Measurements from ENCODE around the gene CAPG.
"Not testable (repeated sequence)": the region's sequence is repeated elsewhere in the genome, so short reads cannot be mapped to it uniquely, and the experiment has no call there.

The CAPG gene, protein sequence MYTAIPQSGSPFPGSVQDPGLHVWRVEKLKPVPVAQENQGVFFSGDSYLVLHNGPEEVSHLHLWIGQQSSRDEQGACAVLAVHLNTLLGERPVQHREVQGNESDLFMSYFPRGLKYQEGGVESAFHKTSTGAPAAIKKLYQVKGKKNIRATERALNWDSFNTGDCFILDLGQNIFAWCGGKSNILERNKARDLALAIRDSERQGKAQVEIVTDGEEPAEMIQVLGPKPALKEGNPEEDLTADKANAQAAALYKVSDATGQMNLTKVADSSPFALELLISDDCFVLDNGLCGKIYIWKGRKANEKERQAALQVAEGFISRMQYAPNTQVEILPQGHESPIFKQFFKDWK

DNA sequence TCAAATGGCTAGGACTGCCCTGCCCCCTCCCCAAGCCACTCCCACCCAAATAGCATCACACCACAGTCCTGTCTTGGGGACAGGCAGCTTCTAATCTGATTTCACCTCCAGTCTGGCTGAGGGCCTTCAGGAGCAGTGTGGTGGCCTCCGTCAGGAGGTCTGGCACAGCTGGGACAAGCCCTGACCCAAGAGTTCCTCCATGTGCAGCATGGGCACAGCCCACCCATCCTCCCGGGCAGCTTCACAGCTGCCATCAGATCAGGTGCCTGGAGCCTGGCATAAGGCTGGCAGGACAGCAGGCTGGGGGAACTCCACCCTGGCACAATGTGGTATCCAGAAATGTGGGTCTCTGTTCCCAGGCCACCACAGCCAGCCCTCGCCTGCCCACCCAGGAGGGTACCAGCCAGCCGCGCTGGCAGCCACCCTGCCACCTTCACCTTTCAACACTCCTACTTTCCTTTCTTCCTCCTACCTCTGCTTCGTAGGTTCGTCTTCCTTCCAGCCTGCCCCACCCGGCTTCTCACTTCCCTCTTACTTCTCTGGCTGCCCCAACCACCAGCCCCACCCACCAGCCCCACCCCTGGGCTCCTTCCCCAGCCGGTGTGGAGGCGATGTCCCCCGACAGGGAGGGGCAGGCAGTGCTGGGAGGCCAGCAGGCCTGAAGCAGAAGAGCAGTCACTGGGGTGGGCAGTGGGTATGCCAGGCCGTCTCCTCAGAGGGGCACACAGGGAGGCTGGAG, at the start of gene CAPG:
TSS of gene CAPG (minus strand) at position 522 of the 739 bp plus-strand sequence. CDS start 8,221 bp downstream, outside the sequence.
- peak; percentile 64 for DNase-seq

DNA sequence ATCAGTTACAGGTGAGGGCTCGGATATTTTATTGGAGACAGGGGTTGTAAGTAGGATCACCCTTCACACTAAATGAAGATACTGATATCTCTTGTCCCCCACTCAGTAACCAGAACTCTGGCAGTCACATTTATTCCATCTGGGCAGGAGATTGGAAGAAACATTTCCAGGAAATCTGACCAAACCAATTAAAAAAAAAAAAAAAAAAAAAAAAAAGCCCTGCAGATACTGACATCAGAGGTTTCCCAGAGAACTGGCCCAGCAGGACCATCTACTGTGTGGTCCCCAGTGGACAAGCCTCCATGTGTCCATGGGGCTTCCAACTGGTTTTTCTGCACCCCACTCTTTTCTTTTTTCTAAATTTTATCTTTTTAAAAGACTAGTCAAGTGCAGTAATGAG, 49.6 kb upstream of the CAPG start:
- no peak for DNase-seq

DNA sequence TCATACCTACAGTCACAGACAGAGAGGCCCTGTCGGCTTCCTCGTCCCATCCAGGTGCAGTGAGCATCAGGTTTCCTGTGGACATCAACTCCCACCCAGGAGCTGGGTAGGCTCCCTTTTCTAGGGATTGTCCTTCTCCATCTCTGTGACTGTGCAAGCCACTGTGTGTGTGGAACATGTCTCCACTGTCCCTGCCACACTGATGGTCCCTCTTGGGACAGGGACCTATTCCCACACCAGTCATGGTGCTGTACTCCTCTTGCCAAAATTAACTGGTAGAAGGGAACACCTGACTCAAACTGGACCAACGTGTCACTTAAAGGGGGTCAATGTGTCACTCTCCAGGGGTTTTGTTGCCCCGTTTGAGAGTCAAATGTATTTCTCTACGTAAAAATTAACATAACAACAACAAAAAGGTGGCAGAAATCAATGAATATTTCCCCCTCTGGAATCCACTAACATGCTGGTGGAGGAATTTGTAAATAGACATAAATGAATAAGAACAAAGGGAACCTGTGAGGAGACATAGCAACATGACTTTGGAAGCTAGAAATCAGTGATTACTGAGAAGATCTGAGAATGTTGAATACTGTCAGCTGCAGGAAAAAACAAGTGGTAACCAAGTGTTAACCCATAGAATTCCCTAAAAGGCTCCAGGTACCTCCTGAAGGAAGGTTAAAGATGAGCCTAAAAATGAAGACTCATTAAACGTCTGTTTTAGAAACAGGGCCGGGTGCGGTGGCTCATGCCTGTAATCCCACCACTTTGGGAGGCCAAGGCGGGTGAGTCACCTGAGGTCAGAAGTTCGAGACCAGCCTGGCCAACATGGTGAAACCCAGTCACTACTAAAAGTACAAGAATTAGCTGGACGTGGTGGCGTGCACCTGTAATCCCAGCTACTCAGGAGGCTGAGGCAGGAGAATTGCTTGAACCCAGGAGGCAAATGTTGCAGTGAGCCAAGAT, 48.7 kb upstream of the CAPG start:
- DNase-seq, result no peak

DNA sequence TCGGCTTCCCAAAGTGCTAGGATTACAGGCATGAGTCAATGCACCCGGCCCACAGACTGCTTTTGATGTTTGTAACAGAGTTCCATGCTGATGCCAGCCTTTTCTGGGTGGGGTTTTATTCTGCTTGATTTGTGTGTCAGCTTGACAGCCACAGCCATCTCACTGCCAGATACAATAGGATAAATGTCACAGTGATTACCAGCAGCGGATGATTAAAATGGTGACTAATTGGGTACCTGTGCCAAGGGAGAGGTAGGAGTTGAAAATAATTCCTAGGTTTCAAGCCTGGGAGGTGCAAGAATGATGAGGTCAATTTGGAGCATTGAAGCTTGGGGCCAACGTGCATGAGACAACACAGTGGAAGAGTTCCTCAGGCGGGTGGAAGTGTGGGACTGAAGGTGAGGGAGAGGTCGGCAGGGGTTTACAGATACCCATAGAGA, 47.7 kb upstream of the CAPG start:
- DNase-seq, result no peak

DNA sequence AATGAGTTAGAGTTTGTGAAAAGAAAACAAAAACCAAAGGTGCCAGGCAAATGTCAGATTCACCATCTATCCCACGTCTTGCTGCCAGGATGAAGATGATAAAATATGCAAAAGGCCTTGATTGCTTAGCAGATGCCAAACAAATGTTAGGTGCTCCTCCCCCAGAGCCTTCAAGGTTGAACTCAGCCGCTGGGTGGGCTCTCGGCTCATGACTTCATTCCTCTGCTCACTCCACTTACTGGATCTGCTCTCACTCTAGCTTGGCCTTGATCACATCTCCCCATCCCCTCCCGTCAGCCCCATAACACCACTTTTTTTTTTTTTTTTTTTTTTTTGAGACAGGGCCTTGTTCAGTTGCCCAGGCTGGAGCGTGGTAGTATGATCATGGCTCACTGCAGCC, 46.9 kb upstream of the CAPG start:
- no peak for DNase-seq

DNA sequence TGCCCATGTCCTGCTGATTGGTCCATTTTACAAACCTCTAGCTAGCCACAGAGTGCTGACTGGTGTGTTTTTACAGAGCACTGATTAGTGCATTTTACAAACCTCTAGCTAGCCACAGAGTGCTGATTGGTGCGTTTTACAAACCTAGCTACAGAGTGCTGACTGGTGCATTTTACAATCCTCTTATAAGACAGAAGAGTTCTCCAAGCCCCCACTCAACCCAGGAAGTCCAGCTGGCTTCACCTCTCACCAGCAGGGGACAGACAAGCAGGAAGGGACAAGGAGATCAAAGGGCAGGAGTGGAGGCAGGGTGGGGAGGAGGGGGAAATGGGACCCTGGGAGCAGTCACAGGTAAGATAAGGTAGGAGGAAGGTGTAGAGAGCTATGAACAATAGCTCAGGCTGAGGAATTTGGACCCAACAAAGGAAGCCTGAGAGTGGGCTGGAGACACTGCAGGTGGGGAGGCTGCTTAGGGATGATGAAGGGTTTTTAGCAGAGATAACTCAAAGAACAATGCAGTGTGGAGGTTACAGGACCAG, 45.5 kb upstream of the CAPG start:
- no peak for DNase-seq

DNA sequence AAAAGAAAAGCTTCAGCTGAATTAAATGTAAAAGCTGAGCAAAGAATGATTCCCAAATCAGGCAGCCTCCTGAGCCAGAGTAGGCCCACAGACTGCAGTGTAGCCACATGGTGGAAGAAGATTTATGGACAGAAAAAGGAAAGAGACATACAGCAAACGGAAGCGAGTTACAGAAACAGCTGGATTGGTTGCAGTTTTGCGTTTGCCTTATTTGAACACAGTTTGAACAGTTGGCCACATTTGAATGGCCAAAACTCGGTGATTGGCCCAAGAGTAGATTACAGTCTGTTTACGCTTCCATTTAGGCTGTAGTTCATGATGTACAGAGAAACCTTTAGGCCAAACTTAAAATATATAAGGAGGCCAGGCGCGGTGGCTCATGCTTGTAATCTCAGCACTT, 43.4 kb upstream of the CAPG start:
- no peak for DNase-seq

DNA sequence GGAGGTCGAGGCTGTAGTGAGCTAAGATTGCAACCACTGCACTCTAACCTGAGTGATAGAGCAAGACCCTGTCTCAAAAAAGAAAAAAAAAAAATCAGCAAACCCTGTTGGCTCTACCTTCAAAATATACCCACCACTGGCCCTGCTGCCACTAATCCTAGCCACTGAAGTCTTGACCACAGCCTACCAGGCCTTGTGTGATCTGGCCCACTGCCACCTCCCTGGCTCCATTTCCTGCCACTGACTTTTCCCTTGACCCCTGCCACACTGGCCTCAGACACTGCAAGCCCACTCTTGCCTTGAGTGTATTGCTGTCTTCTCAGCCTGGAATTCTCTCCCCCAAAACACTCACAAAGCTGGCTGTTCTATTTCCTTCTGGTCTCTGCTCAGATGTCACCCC, 42.1 kb upstream of the CAPG start:
- no peak for DNase-seq

DNA sequence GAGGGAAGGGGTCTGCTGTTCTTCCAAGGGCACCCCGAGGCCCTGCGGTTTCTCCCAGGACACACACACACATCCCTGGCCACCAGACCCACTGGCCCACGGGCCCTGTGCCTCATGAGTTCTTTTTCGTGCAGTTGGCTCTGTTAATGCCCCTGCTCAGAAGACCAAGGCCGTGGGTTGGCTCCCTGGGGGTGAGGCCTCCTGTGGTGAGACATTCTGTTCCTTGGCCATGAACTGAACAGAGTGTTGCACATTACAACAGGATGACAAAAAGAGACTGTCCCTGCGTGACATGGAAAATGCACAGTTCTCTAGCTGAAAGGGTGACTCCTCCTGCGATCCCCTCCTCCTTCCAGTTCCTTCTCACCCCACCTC, 39.0 kb upstream of the CAPG start:
- no peak for DNase-seq

DNA sequence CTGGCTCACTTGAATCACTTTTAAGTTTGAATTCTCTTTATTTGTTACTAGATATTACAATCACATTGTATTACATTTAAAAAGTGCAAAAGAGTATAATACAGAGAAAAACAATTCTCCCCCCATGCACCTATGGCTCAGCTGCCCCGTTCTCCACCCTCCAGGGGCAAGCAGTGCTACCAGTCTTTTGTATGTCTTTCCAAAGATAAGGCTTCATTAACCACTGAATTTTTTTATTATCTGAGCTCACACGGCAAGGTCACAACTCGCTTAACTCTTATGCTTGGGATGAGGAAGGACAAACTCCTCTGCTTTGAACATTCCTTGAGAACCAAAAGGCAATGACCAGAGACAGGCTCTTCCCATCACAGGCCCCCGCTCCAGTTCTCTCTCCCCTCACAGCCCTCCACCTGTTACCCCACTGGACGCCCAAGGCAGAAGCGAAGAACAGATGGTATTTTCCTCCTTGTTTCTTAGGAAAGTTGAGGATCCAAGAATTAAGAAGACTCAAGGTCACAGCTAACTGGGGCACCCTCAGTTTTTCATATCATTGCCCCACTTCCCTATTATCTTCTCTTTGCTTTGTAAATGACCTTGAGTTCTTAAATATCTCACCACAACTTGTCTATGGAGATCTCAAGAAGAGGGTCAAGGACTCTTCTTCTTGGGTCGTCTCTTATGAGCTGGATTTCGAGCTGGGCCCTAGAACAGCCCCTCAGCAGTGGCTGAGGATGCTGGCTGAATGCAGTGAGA, 38.5 kb upstream of the CAPG start:
- DNase-seq, result no peak

DNA sequence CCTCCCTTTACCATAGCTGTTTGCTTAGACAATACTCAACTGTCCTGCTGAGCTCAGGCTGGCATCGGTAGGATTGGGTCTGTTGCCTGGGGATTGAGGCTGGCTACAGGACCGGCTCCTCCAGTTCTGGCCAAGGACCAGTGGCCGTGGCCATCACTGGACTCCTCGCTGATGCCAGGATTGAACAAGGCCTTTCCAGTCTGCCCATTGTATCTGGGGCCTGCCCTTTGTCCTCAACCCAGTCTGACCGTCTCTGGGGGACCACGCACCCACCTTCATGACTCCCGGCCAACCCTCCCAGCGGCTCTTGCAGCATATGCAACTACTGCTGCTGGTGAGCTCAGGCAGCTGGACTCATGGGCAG, 37.0 kb upstream of the CAPG start:
- DNase-seq, result no peak

DNA sequence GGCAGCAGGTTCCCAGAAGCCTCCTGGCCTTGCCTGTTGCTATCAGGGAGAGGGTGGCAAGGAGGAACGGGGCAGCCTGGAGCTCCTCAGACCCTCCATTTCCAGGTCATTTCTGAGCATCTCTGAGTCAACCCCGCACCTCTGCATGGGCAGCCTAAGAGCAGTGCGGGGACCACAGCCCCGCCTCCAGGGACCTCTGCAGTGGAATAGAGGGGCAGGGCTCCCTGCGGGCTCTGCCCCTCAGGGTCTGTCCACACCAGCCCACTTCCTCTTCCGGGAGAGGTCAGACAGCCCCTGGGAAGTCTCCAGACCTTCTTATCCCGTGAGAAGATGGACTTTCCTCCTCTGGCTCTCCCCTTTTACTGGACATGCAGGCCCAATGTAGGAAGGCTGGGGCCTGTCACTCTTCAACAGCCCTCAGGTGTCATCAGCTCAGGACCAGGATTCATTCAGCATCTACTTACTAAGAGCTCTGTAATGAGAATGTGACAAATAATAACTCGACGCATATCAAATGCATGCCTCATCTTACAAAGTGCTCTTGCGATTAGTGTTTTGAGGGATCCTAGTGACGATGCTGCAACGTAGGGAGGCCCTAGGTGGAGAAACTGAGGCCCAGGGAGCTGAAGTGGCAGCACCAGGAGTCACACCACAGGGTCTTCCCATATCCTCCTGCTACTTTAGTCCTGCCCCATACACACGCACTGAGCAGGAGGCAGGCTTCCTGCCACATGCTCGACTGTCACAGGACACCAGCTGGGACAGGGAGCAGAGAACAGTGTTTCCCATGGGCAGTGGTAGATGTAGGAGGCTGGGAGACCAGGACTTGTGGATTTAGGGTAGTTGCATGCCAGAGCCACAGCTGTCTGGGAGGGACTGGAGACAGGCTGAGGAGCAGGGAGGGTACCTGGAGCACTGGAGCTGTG, 36.4 kb upstream of the CAPG start:
- no peak for DNase-seq

DNA sequence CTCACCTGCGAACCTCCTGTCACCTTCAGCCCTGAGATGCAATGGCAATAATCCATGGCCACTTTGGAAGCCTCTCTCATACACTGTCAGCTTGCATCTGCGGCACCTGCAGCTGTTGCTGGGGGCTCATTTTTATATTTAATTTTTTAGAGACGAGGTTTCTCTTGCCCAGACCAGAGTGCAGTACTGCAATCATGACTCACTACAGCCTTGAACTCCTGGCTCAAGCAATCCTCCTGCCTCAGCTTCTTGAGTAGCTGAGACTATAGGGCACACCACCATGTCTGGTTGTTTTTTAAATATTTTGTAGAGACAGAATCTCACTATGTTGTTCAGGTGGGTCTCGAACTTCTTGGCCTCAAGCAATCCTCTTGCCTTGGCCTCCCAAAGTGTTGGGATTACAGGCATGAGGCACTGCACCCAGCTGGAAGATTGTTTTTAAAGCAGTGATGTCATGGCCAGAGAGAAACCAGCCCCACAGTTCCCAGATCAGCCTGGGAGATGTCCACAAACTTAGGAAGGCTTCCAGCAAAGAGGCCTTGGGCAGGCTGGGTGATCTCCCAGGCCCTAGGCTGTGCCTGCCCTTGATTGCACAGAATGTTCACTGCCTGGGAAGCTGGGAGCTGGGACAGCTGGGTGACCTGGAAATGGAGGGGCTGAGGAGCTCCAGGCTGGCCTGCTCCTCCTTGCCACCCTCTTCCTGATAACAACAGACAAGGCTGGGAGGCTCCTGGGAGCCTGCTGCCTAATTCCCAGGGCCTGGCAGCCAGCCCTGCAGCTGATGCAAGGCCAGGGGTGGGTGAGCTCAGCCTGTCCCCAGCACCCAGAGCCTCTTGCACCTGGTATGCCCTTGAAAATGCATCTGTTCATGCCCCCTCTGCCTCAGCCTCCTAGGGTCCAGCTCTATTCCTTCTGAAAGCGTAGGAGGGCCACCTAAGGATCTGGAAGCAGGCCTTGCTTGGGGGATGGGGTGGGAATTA, 35.4 kb upstream of the CAPG start:
- DNase-seq, result no peak

DNA sequence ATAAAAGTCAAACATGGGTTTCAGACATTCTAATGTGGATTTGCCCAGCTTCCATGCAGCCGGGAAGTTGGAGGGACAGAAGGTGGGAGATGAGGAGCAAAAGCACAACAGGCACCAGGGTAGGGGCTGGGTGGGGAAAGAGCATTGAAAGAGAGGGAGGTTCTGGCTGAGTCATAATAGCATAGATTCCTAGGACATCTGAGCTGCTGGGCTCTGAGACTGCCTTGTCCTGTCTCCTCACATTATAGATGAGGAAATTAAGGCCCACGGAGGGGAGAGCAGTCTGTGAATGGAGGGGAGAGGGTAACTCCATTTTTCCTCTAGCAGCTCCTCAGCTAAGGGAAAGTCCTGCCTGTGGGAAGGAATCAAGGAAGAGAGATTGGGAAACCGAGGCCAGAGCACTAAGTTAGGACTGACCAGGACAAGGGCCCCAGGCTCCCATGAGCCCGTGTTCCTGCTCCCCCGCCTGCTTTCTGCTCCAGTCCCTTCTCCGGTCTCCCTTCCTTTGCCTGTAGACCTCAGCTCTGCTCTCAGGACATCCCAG, 34.5 kb upstream of the CAPG start:
- DNase-seq, result no peak

DNA sequence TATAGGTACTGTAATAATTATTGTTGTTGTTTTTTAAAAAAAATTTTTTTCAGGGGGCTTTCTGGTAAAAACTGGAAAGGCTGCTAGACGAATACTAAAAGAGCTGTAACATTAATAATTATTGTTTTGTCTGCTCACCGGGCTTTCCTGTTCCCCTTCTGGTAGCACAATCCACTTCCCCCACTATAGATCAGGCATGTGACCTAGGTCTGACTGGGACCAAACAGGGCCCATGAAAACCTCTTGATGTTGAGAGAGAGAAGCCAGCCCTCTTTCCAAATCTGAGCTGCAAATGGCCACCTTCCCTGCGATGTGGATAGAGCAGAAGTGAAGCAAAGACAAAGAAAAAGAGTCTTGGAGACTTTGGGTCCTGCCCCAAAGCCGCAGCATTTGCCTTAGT, 31.7 kb upstream of the CAPG start:
- DNase-seq, result no peak

DNA sequence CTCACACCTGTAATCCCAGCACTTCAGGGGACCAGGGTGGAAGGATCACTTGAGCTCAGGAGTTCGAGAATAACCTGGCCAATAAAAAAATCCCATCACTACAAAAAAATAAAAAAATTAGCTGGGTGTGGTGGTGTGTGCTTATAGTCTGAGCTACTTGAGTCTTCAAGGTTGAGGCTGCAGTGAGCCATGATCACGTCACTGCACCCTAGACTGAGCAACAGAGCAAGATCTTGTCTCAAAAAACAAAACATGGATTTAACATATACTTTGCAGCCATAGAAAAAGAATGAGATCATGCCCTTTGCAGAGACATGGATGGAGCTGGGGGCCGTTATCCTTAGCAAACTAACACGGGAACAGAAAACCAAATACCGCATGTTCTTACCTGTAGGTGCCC, 30.6 kb upstream of the CAPG start:
- DNase-seq, result no peak

DNA sequence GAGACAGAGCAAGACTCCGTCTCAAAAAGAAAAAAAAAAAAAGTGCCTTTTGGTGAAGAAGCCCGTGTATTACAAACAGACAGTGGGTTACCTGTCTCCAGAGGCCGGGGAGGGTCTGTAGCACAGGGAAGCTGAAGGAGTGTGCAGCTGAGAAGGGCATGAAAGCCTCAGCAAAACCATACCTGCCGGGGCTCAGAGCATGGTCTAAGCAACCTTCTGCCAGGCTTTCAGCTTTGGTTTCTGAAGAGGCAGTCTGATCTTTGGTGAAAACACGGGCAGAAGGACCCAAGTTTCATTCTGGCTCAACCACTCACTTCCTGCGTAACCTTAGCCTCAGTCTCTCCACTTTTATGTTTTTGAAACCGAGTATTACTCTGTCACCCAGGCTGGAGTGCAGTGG, 29.8 kb upstream of the CAPG start:
- peak; percentile 83 for DNase-seq

DNA sequence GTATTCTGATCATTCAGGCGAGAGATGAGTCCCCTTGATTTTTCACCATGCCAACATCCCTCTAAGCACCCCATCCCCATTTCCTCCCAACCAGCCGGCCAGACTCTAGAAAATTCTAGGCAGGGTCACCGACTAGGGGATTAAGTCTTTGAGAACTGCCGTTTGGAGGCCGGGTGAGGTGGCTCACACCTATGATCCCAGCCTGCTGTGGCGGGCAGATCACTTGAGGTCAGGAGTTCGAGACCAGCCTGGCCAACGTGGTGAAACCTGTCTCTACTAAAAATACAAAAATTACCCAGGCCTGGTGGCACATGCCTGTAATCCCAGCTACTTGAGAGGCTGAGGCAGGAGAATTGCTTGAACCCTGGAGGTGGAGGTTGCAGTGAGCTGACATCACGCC, 29.4 kb upstream of the CAPG start:
- not testable (repeated sequence) for DNase-seq

DNA sequence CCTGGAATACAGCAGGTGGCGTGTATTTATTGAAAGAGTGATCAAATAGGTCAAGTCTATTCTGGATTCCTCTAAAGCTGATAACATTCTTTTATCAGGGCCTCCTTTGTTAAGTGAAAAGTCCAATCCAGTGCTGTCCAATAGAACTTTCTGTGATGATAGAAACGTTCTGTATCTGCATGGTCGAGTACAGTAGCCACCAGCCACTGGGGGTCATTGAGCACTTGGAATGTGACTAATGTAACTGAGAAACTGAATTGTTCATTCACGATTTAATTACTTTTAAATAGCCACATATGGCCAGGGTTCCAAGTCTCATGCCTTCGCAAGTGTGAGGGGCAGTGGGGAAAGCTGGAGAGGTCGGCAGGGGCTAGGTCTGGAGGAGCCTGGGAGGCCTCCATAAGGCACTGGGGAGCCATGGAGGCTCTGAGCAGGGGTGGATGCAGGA, 28.9 kb upstream of the CAPG start:
- DNase-seq, result no peak
